ENCODE measurements around the gene LRRC18.

DNA sequence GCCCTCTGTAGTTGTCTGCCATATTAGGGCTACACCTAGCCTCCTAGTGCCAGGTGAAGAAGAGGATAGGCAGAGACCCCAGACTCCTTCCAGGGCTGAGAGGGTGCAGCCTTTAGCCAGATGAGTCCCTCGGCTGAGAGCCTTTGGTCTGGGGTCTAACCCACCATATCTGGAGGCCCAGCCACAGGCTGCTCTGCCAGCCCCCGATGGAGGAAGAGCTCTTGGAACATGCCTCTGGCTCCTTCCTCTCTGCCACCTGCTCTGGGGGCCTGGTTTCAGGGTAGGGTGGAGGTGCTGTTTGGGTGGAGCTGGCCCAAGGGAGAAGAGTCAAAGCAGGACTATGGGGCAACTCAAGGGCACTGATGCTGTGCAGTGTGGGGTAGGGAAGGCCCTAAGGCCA is 1.4 kb downstream of the LRRC18 start:
- TF ChIP-seq, protein P1, sequence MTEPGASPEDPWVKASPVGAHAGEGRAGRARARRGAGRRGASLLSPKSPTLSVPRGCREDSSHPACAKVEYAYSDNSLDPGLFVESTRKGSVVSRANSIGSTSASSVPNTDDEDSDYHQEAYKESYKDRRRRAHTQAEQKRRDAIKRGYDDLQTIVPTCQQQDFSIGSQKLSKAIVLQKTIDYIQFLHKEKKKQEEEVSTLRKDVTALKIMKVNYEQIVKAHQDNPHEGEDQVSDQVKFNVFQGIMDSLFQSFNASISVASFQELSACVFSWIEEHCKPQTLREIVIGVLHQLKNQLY (CRISPR knock-in tag; IDR thresholded peaks at IDR 0.05): no peak
- no peak for TF ChIP-seq ZFP37 (CRISPR knock-in tag; IDR thresholded peaks at IDR 0.05; ENCODE audit: borderline replicate concordance)
- TF ChIP-seq, protein P2, sequence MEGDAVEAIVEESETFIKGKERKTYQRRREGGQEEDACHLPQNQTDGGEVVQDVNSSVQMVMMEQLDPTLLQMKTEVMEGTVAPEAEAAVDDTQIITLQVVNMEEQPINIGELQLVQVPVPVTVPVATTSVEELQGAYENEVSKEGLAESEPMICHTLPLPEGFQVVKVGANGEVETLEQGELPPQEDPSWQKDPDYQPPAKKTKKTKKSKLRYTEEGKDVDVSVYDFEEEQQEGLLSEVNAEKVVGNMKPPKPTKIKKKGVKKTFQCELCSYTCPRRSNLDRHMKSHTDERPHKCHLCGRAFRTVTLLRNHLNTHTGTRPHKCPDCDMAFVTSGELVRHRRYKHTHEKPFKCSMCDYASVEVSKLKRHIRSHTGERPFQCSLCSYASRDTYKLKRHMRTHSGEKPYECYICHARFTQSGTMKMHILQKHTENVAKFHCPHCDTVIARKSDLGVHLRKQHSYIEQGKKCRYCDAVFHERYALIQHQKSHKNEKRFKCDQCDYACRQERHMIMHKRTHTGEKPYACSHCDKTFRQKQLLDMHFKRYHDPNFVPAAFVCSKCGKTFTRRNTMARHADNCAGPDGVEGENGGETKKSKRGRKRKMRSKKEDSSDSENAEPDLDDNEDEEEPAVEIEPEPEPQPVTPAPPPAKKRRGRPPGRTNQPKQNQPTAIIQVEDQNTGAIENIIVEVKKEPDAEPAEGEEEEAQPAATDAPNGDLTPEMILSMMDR (CRISPR knock-in tag; IDR thresholded peaks at IDR 0.05): no peak
- TF ChIP-seq ZMYM2 (CRISPR knock-in tag; IDR thresholded peaks at IDR 0.05): no peak
- no peak for TF ChIP-seq MAZ (IDR thresholded peaks at IDR 0.05; ENCODE audit: borderline replicate concordance, low read depth, low read length)
- TF ChIP-seq MAZ (CRISPR knock-in tag; IDR thresholded peaks at IDR 0.05; ENCODE audit: low read depth): no peak
- TF ChIP-seq GTF2F1 (IDR thresholded peaks at IDR 0.05; ENCODE audit: low read length): no peak
- TF ChIP-seq, protein P3, sequence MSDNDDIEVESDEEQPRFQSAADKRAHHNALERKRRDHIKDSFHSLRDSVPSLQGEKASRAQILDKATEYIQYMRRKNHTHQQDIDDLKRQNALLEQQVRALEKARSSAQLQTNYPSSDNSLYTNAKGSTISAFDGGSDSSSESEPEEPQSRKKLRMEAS (IDR thresholded peaks at IDR 0.05): no peak
- TF ChIP-seq MYNN (CRISPR knock-in tag; IDR thresholded peaks at IDR 0.05; ENCODE audit: low read depth): no peak
- TF ChIP-seq ZBTB8A (CRISPR knock-in tag; IDR thresholded peaks at IDR 0.05; ENCODE audit: borderline replicate concordance, low read depth): no peak
